GM19463 (cell line): Measurements from ENCODE around the gene HDAC7.

Experiments used
- ATAC-seq: cut with Tn5 transposase; IDR thresholded peaks from one replicate; pipeline ENCODE4 v1.9.1; 2021; ENCODE audit warnings: mild to moderate bottlenecking, moderate library complexity; ENCODE audit not compliant: unreplicated experiment

Gene HDAC7

GRCh38 chr12:47735649-47736048 is 84.1 kb downstream of the HDAC7 start:
- no peak for ATAC-seq

DNA sequence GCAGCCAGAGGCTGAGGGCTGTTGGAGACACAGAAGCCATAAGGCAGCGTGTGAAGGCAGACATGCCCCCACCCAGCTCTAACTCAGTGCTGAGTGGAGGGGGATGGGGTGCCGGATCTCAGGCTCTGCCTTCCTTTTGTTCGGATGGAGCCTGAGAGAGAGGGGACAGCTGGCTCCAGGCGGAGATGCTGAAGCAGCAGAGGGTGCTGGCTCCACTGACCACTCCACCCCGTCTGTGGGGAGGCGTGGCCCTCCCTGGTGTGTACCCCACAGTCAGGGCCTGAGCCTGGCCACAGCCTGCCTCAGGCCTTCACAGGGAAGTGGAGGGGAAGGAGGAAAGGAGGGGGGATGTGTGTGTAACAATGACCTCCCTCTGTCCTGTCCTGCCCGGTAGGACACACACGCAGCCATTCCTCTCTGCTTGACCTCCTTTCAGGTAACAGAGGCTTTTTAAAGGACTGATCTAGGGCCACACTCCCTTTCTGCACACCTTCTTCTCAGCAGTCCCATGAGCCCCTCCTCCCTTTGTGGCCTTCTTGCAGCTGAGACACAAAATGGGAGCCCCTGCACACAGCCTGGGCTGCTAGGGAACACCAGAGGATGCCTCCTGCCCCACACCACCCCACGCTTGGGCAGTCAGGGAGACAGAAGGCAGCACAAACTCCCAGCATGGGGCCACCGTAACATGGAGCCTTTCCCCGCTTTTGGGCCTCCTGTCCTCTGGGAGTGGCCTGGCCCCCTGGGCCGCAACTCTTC is 84.8 kb downstream of the HDAC7 start:
- ATAC-seq, result no peak

- no peak for ATAC-seq
Observed at GRCh38 chr12:47733142-47733541, 86.6 kb downstream of the HDAC7 start.
